K562 (cell line): ENCODE data around the gene PTAFR. TPM values are rescaled to one million over a fixed set of nuclear protein-coding genes. Genes with fewer than 3 reads are reported as not detected.
A peak's percentile ranks its signal among the peaks of the same experiment; 100 is the strongest.

Experiments
- CBFA2T2 ChIP-seq: fragments of 450-650 bp; conservative IDR thresholded peaks from 2 replicates; pipeline ENCODE4 v1.6.1; 2017; ENCODE audit warnings: mild to moderate bottlenecking
- CREM ChIP-seq: IDR thresholded peaks from 2 replicates; pipeline ENCODE4 v1.6.1; 2014; ENCODE audit warnings: antibody characterized with exemption, low read depth
- DNMT1 ChIP-seq: fragments of 450-650 bp; IDR thresholded peaks from 2 replicates; pipeline ENCODE4 v1.6.1; 2016; ENCODE audit warnings: antibody characterized with exemption, mild to moderate bottlenecking
- FOXK2 ChIP-seq, 2 experiments: fragments of 450-650 bp; IDR thresholded peaks in 1 of 2; conservative IDR thresholded peaks in 1 of 2; 2 replicates each; pipeline ENCODE4 v1.6.1; 2016; ENCODE audit warnings: low read depth in 2 of 2, mild to moderate bottlenecking in 1 of 2
- HMBOX1 ChIP-seq: sonication (generic); IDR thresholded peaks from 2 replicates; pipeline ENCODE4 v1.6.1; 2016
- HMGXB4 ChIP-seq: sonication (generic); formaldehyde crosslinking; IDR thresholded peaks from 2 replicates; pipeline ENCODE4 v1.8.1; 2023; ENCODE audit warnings: mild to moderate bottlenecking, missing genetic modification reagents
- MNT ChIP-seq, 2 experiments: fragments of 450-650 bp; conservative IDR thresholded peaks; 2 replicates each; pipeline ENCODE4 v1.6.1; 2017; ENCODE audit warnings: mild to moderate bottlenecking in 2 of 2, moderate library complexity in 2 of 2
- NCOA2 ChIP-seq, 2 experiments: fragments of 450-650 bp; IDR thresholded peaks; 2 replicates each; pipeline ENCODE4 v1.6.1; 2018; ENCODE audit warnings: mild to moderate bottlenecking in 2 of 2, moderate library complexity in 1 of 2; ENCODE audit not compliant: partially characterized antibody in 2 of 2
- NFIX ChIP-seq: fragments of 250-450 bp; sonication (Bioruptor Pico); IDR thresholded peaks from 2 replicates; pipeline ENCODE4 v1.4.0; 2020; ENCODE audit warnings: low read depth, mild to moderate bottlenecking, moderate library complexity
- PHF21A ChIP-seq: fragments of 450-650 bp; IDR thresholded peaks from 2 replicates; pipeline ENCODE4 v1.6.1; 2017; ENCODE audit warnings: low read depth, borderline replicate concordance
- RBM39 ChIP-seq: fragments of 200-400 bp; formaldehyde crosslinking; optimal IDR thresholded peaks from 2 replicates; pipeline ENCODE3; 2018; ENCODE audit warnings: low read depth, low read length
- SP2 ChIP-seq: IDR thresholded peaks from 2 replicates; pipeline ENCODE4 v1.6.1; 2011; ENCODE audit warnings: mild to moderate bottlenecking, low read depth, low read length, moderate library complexity; ENCODE audit not compliant: poor library complexity, severe bottlenecking; ENCODE audit errors: extremely low read depth
- ZNF133 ChIP-seq: fragments of 250-450 bp; sonication (Bioruptor Pico); IDR thresholded peaks from 2 replicates; pipeline ENCODE4 v1.4.0; 2020; ENCODE audit warnings: mild to moderate bottlenecking
- ZNF668 ChIP-seq: fragments of 250-450 bp; sonication (Bioruptor Pico); IDR thresholded peaks from 2 replicates; pipeline ENCODE4 v1.8.0; 2022; ENCODE audit warnings: mild to moderate bottlenecking, inconsistent platforms
- polyA plus RNA-seq, 8 experiments: library from polyadenylated mRNA; depleted of rRNA in 4 of 8; stranded (reverse) in 5 of 8; unstranded in 3 of 8; fragments of >200 nt; fragmentation: Nextera tagmentation in 2 of 8; fragmentation: Illumina TruSeq in 1 of 8; extraction: Ambion mirVana in 2 of 8; extraction: Trizol in 1 of 8; gene quantifications; 2 replicates each; pipeline versions ENCODE4 v1.2.1 to v1.2.3, GENCODE V29; 2011 to 2014; ENCODE audit warnings: inconsistent platforms in 1 of 8, missing spikeins in 1 of 8
- total RNA-seq, 7 experiments: library from RNA; depleted of rRNA in 6 of 7; stranded (reverse); fragments of >200 nt in 6 of 7; fragmentation: Illumina TruSeq in 2 of 7; extraction: Trizol in 2 of 7; gene quantifications; 2 replicates each; pipeline versions ENCODE4 v1.2.1 to v1.2.3, GENCODE V29; 2011 to 2021; ENCODE audit warnings: low replicate concordance in 1 of 7
- TF ChIP-seq, protein P1 (sequence below): fragments of 250-450 bp; sonication (Bioruptor Pico); IDR thresholded peaks from 2 replicates; pipeline ENCODE4 v1.5.1; 2021; ENCODE audit warnings: mild to moderate bottlenecking
- TF ChIP-seq, protein P2 (sequence below): sonication (generic); formaldehyde crosslinking; IDR thresholded peaks from 2 replicates; pipeline ENCODE4 v1.8.0; 2023; ENCODE audit warnings: missing genetic modification reagents, mild to moderate bottlenecking, borderline replicate concordance

The PTAFR gene
- total and polyA plus RNA-seq, 9 of the 15 experiments (the other 6 are each of a cell fraction or from before 2014, with no cell fraction given): 0.15 to 0.55 (median 0.40) TPM; not detected in 1

- no peak for TF ChIP-seq HMGXB4
- no peak for TF ChIP-seq NCOA2 (IDR thresholded peaks at IDR 0.05; ENCODE audit: partially characterized antibody in 2 of 2)
- TF ChIP-seq ZNF668 (CRISPR knock-in tag): no peak
- no peak for TF ChIP-seq FOXK2 (conservative IDR thresholded peaks at IDR 0.05 in 1 of 2, IDR thresholded peaks at IDR 0.05 in 1 of 2; ENCODE audit: low read depth in 2 of 2)
- TF ChIP-seq CREM: no peak
- no peak for TF ChIP-seq SP2
- no peak for TF ChIP-seq RBM39
- no peak for TF ChIP-seq NFIX
- TF ChIP-seq, protein P1, sequence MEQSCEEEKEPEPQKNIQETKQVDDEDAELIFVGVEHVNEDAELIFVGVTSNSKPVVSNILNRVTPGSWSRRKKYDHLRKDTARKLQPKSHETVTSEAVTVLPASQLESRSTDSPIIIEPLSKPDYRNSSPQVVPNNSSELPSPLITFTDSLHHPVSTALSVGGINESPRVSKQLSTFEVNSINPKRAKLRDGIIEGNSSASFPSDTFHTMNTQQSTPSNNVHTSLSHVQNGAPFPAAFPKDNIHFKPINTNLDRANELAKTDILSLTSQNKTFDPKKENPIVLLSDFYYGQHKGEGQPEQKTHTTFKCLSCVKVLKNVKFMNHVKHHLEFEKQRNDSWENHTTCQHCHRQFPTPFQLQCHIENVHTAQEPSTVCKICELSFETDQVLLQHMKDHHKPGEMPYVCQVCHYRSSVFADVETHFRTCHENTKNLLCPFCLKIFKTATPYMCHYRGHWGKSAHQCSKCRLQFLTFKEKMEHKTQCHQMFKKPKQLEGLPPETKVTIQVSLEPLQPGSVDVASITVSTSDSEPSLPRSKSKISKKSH (CRISPR knock-in tag): no peak
- TF ChIP-seq DNMT1: no peak
- peak; percentile 59 for TF ChIP-seq CBFA2T2
- peak; percentile 26; the same call in 1 of the 2 replicates for TF ChIP-seq HMBOX1
- no peak for TF ChIP-seq PHF21A
- TF ChIP-seq ZNF133 (CRISPR knock-in tag): no peak
- TF ChIP-seq MNT (conservative IDR thresholded peaks at IDR 0.05): no peak
- TF ChIP-seq, protein P2, sequence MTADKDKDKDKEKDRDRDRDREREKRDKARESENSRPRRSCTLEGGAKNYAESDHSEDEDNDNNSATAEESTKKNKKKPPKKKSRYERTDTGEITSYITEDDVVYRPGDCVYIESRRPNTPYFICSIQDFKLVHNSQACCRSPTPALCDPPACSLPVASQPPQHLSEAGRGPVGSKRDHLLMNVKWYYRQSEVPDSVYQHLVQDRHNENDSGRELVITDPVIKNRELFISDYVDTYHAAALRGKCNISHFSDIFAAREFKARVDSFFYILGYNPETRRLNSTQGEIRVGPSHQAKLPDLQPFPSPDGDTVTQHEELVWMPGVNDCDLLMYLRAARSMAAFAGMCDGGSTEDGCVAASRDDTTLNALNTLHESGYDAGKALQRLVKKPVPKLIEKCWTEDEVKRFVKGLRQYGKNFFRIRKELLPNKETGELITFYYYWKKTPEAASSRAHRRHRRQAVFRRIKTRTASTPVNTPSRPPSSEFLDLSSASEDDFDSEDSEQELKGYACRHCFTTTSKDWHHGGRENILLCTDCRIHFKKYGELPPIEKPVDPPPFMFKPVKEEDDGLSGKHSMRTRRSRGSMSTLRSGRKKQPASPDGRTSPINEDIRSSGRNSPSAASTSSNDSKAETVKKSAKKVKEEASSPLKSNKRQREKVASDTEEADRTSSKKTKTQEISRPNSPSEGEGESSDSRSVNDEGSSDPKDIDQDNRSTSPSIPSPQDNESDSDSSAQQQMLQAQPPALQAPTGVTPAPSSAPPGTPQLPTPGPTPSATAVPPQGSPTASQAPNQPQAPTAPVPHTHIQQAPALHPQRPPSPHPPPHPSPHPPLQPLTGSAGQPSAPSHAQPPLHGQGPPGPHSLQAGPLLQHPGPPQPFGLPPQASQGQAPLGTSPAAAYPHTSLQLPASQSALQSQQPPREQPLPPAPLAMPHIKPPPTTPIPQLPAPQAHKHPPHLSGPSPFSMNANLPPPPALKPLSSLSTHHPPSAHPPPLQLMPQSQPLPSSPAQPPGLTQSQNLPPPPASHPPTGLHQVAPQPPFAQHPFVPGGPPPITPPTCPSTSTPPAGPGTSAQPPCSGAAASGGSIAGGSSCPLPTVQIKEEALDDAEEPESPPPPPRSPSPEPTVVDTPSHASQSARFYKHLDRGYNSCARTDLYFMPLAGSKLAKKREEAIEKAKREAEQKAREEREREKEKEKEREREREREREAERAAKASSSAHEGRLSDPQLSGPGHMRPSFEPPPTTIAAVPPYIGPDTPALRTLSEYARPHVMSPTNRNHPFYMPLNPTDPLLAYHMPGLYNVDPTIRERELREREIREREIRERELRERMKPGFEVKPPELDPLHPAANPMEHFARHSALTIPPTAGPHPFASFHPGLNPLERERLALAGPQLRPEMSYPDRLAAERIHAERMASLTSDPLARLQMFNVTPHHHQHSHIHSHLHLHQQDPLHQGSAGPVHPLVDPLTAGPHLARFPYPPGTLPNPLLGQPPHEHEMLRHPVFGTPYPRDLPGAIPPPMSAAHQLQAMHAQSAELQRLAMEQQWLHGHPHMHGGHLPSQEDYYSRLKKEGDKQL: no peak
These were observed 57.7 kb downstream of the PTAFR start (continued) for GRCh38 chr1:28118640-28119307.
